Lung (tissue), 12 donors: Measurements from ENCODE around the gene AP3S1. TPM values are rescaled to one million over a fixed set of nuclear protein-coding genes. Genes with fewer than 3 reads are reported as not detected.
"Not testable (repeated sequence)": the region's sequence is repeated elsewhere in the genome, so short reads cannot be mapped to it uniquely, and the experiment has no call there.

Experiments used
- ATAC-seq: fragments of 200-7000 bp; cut with Tn5 transposase; one replicate; pipeline ENCODE4 v1.9.1; 2020; ENCODE audit warnings: moderate number of reproducible peaks; ENCODE audit not compliant: insufficient read depth, low FRiP score
- DNase-seq, 3 donors: peaks; one replicate each; pipeline ENCODE4 v3.0.0-alpha.2; 2013 to 2017
- H3K27ac ChIP-seq, 2 donors: one replicate each; pipeline ENCODE4 v1.5.1; 2013; ENCODE audit warnings: mild to moderate bottlenecking in 2 of 2, moderate library complexity in 2 of 2, control low read depth in 1 of 2, inconsistent platforms in 1 of 2, low read depth in 1 of 2, low read length in 1 of 2
- H3K27me3 ChIP-seq, 3 donors: one replicate each; pipeline ENCODE4 v1.5.1; 2013; ENCODE audit warnings: low read length in 2 of 3; ENCODE audit not compliant: control insufficient read depth in 3 of 3, insufficient read depth in 3 of 3
- H3K36me3 ChIP-seq, 4 donors: one replicate each; pipeline ENCODE4 v1.5.1; 2013; ENCODE audit warnings: low read length in 4 of 4, mild to moderate bottlenecking in 1 of 4, moderate library complexity in 1 of 4; ENCODE audit not compliant: control insufficient read depth in 4 of 4, insufficient read depth in 4 of 4
- H3K4me1 ChIP-seq, 5 donors: one replicate each; pipeline ENCODE4 v1.5.1; 2013; ENCODE audit warnings: low read length in 5 of 5, mild to moderate bottlenecking in 2 of 5, moderate library complexity in 1 of 5; ENCODE audit not compliant: control insufficient read depth in 5 of 5, insufficient read depth in 5 of 5
- H3K4me3 ChIP-seq: one replicate; pipeline ENCODE4 v1.5.1; 2013; ENCODE audit warnings: mild to moderate bottlenecking, control low read depth, moderate library complexity
- H3K9ac ChIP-seq, 2 donors: one replicate each; pipeline ENCODE4 v1.5.1; 2013; ENCODE audit warnings: low read length in 2 of 2, control low read depth in 1 of 2; ENCODE audit not compliant: insufficient read depth in 1 of 2
- H3K9me3 ChIP-seq, 4 donors: one replicate each; pipeline ENCODE4 v1.5.1; 2013; ENCODE audit warnings: low read length in 3 of 4, mild to moderate bottlenecking in 1 of 4, moderate library complexity in 1 of 4; ENCODE audit not compliant: control insufficient read depth in 4 of 4, insufficient read depth in 3 of 4
- WGBS, 2 donors: extraction: QIAGEN DNeasy Blood & Tissue Kit; methylation state at CpG; one replicate each; pipeline ENCODE4 v1.1.7; 2013; 5-methylcytosine and 5-hydroxymethylcytosine counted together
- polyA plus RNA-seq, 2 donors: library from polyadenylated mRNA; stranded (reverse); fragments of 200-250 nt; gene quantifications; one replicate each; pipeline ENCODE4 v1.2.1, GENCODE V29; 2013
- total RNA-seq, 2 donors: library from RNA; depleted of rRNA in 1 of 2; stranded (reverse); fragments of >200 nt in 1 of 2; gene quantifications; one replicate each; pipeline ENCODE4 v1.2.1, GENCODE V29; 2014 to 2021
- TF ChIP-seq, protein P1 (sequence below): IDR thresholded peaks from 2 replicates; pipeline ENCODE4 v1.5.1; 2012; ENCODE audit warnings: mild to moderate bottlenecking; ENCODE audit errors: control extremely low read depth, extremely low read depth
- donor health status: control.
- donor health status: control.
- donor health status: Bipolar disorder and iron deficiency.
- donor health status: healthy.
- donor health status: DM: yes; HTN: yes; CAD: no.

Gene AP3S1
- total and polyA plus RNA-seq, 4 donors = 45.8 to 90.4 (median 54.7) TPM

DNA sequence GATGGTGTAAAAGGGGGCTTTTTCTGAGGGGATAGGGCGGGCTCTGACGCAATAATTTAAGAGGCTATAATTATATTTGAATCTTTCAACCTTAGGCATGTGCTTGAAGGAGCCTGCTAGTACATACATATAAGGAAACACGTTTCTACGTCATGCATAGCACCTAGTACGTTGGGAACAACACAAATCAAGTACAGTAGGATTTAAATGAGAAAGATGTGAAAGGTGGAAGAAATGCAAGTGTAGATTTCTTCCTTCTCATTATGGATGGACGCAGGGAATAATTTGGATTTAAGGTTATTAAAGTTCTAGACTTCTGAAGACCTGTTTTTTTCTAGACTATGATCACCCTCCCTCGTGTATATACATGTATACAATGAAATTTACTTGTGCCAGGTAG lies 24.3 kb upstream of the AP3S1 start:
- Histone ChIP-seq H3K4me3 (no peak overlapping the region), H3K27me3 (peaks cover 0 to 12% (median 6%) of the 10 kb centered on the region in 3 donors)

DNA sequence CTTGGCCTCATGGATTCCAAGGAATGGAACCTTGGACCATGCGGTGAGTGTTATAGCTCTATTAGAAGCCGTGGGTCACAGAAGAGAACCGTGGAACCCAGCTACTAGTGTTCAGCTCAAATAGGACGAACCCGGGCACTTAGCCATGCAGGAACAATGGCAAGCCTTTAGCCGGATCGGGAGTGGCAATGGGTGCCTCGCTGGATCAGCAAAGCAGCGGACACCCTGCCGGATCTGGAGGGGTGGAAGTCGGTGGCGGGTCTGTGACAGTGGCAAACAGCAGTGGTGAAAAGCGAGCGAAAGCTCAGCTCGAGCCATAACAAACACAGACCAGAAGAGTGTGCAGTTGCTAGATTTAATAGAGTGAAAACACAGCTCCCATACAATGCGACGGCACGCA lies 22.9 kb upstream of the AP3S1 start:
- H3K4me1 ChIP-seq = peaks cover 0 to 17% (median 0%) of the 10 kb centered on the region in 5 donors

More for the DNA sequence above, 24.3 kb upstream of the AP3S1 start:
- ATAC-seq (no peak), DNase-seq (peak in 2 of 3 donors; percentile 39 to 41)
- TF ChIP-seq, protein P1, sequence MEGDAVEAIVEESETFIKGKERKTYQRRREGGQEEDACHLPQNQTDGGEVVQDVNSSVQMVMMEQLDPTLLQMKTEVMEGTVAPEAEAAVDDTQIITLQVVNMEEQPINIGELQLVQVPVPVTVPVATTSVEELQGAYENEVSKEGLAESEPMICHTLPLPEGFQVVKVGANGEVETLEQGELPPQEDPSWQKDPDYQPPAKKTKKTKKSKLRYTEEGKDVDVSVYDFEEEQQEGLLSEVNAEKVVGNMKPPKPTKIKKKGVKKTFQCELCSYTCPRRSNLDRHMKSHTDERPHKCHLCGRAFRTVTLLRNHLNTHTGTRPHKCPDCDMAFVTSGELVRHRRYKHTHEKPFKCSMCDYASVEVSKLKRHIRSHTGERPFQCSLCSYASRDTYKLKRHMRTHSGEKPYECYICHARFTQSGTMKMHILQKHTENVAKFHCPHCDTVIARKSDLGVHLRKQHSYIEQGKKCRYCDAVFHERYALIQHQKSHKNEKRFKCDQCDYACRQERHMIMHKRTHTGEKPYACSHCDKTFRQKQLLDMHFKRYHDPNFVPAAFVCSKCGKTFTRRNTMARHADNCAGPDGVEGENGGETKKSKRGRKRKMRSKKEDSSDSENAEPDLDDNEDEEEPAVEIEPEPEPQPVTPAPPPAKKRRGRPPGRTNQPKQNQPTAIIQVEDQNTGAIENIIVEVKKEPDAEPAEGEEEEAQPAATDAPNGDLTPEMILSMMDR = no peak
- Histone ChIP-seq H3K36me3 (peaks cover 0 to 2% (median 0%) of the 10 kb centered on the region in 4 donors), H3K9ac (peak overlapping the region in 1 of 2 donors; percentile 90), H3K9me3 (peaks cover 0 to 2% (median 0%) of the 10 kb centered on the region in 4 donors), H3K4me1 (peaks cover 0 to 23% (median 2%) of the 10 kb centered on the region in 5 donors), H3K27ac (no peak overlapping the region)
- WGBS, 2 donors = 86 to 88% methylated on average over 7 of the region's 7 CpGs

DNA sequence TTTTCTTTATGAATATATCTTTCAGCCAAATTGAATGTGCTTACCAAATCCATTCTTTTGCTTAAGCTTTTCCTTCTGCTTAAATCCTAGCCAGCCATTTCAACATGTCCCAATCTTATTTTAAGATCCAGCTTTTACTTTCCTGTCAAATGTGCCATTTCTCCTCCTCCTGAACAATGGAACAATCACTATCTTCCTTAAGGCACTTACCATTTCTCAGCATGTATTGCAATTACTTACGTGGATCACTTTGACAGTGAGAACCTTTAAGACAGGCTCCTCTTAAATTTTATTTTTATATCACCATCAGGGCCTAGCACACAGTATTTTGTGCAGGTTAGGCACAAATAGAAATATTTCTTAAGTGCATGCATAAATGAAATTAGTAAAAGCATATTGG lies 20.9 kb upstream of the AP3S1 start:
- TF ChIP-seq, protein P1 = no peak
- Histone ChIP-seq H3K36me3 (no peaks in the 10 kb centered on the region), H3K9ac (no peak overlapping the region), H3K4me3 (no peak overlapping the region), H3K4me1 (peaks cover 0 to 9% (median 0%) of the 10 kb centered on the region in 5 donors), H3K27me3 (no peaks in the 10 kb centered on the region), H3K27ac (no peak overlapping the region), H3K9me3 (no peaks in the 10 kb centered on the region)
- WGBS, 2 donors = 88 to 90% methylated on average over 1 of the region's 1 CpG
- ATAC-seq (no peak), DNase-seq (no peak)

More for the DNA sequence above, 22.9 kb upstream of the AP3S1 start:
- no peak overlapping the region for H3K27ac ChIP-seq
- no peak overlapping the region for H3K9ac ChIP-seq
- H3K9me3 ChIP-seq = peaks cover 0 to 2% (median 0%) of the 10 kb centered on the region in 4 donors
- TF ChIP-seq, protein P1 = no peak
- ATAC-seq (no peak), DNase-seq (no peak)
- H3K27me3 ChIP-seq = peaks cover 0 to 12% (median 6%) of the 10 kb centered on the region in 3 donors
- H3K36me3 ChIP-seq = peaks cover 0 to 2% (median 0%) of the 10 kb centered on the region in 4 donors
- H3K4me3 ChIP-seq = no peak overlapping the region
- WGBS, 2 donors = 93 to 95% methylated on average over 18 of the region's 18 CpGs

- ATAC-seq, H3K36me3 ChIP-seq, H3K27me3 ChIP-seq, H3K27ac ChIP-seq, H3K4me1 ChIP-seq, H3K9ac ChIP-seq, H3K4me3 ChIP-seq, H3K9me3 ChIP-seq, DNase-seq: not testable (repeated sequence)
- 97 to 100% methylated on average over 1 of the region's 1 CpG for WGBS, 2 donors
Measured at GRCh38 chr5:115824983-115825382, 16.8 kb upstream of the AP3S1 start.
